Transverse colon (tissue), 4 donors: ENCODE results near the gene PRPS1. TPM values are rescaled to one million over a fixed set of nuclear protein-coding genes. Genes with fewer than 3 reads are reported as not detected.

Experiments used
- DNase-seq: peaks from one replicate; pipeline ENCODE4 v3.0.0-alpha.2; 2019
- H3K27ac ChIP-seq, 4 donors: fragments of 200-600 bp; sonication (generic); 2 replicates each; pipeline ENCODE4 v1.5.1; 2016 to 2018; ENCODE audit warnings: inconsistent platforms in 4 of 4
- H3K27me3 ChIP-seq: fragments of 200-600 bp; sonication (generic); 2 replicates; pipeline ENCODE4 v1.5.1; 2017; ENCODE audit warnings: inconsistent platforms
- H3K36me3 ChIP-seq, 4 donors: fragments of 200-600 bp; sonication (generic); 2 replicates each; pipeline ENCODE4 v1.5.1; 2017 to 2019; ENCODE audit warnings: inconsistent platforms in 4 of 4
- H3K4me1 ChIP-seq, 4 donors: fragments of 200-600 bp; sonication (generic); 2 replicates each; pipeline ENCODE4 v1.5.1; 2017 to 2020; ENCODE audit warnings: inconsistent platforms in 4 of 4
- H3K4me3 ChIP-seq, 4 donors: fragments of 200-600 bp; sonication (generic); 1 replicate in 1 of 4; 2 replicates in 3 of 4; pipeline versions ENCODE4 v1.5.1 to v1.6.1; 2017 to 2019; ENCODE audit warnings: inconsistent platforms in 4 of 4
- H3K9me3 ChIP-seq, 2 donors: fragments of 200-600 bp; sonication (generic); 2 replicates each; pipeline ENCODE4 v1.5.1; 2017 to 2019; ENCODE audit warnings: inconsistent platforms in 2 of 2
- EP300 ChIP-seq: sonication (generic); formaldehyde crosslinking; IDR thresholded peaks from one replicate; pipeline ENCODE4 v1.6.1; 2017; ENCODE audit warnings: antibody characterized with exemption, low read depth
- POLR2A ChIP-seq: fragments of 450-650 bp; IDR thresholded peaks from one replicate; pipeline ENCODE4 v1.6.1; 2016; ENCODE audit warnings: antibody characterized with exemption, mild to moderate bottlenecking, moderate library complexity
- POLR2AphosphoS5 ChIP-seq, 3 donors: sonication (generic); formaldehyde crosslinking; IDR thresholded peaks; one replicate each; pipeline ENCODE4 v1.6.1; 2016; ENCODE audit warnings: antibody characterized with exemption in 3 of 3
- WGBS, 2 donors: methylation state at CpG; one replicate each; pipeline ENCODE4 v1.1.5; 2018; ENCODE audit warnings: low coverage in 1 of 2; 5-methylcytosine and 5-hydroxymethylcytosine counted together
- in situ Hi-C, 4 donors: fragments of 200-750 bp; cut with MboI; loops; one replicate each; pipeline versions ENCODE4 v1.15.0 to v1.15.1; 2017; ENCODE audit warnings: low sequenced_read_pairs in 3 of 4, low pct_ligation_motif_present in 1 of 4, low pct_unique_long_range_greater_than_20kb in 1 of 4
- intact Hi-C: fragments of 100-400 bp; cut with DNase I; formaldehyde crosslinking; loops from one replicate; pipeline ENCODE4 v1.15.1; 2023; ENCODE audit warnings: low total_unique reads
- total RNA-seq, 4 donors: library from RNA; depleted of rRNA; stranded (reverse); fragments of >200 nt; gene quantifications; one replicate each; pipeline ENCODE4 v1.1.0, GENCODE V29; 2016
- TF ChIP-seq, protein P1 (sequence below), 5 experiments: fragments of 200-600 bp in 3 of 5; fragments of 450-650 bp in 2 of 5; sonication (generic) in 3 of 5; IDR thresholded peaks; 1 replicate in 2 of 5; 2 replicates in 3 of 5; pipeline ENCODE4 v1.5.1; 2016 to 2017; ENCODE audit warnings: antibody characterized with exemption in 5 of 5, inconsistent platforms in 3 of 5, mild to moderate bottlenecking in 2 of 5, moderate library complexity in 1 of 5

PRPS1 gene
- total RNA-seq, 4 donors from 2014 or later, result 1.5 to 16.5 (median 12.4) TPM

DNA sequence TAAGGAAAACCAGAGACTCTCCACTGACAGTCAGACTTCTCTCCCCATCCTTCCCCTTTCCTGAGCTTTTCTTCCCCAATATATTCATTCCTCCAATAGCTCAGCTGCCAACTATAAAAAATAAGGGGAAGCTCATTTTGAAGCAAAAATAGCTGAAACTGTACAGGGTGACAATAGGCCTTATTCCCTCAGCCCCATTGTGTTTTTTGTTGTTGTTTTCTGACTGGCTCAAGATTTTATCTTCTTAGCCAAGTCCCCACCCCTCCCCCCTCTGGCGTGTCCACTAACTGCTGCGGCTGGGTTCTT is 26.2 kb downstream of the PRPS1 start:
- intact Hi-C loops (no loop called here), in situ Hi-C loops (loop anchor here in 2 of 4 donors (25.0 kb wide), 2 partner anchors 108 to 233 kb away; no protein-coding TSS in a partner anchor)
- no peaks in the 10 kb centered on the region for H3K36me3 ChIP-seq
- H3K27me3 ChIP-seq, result no peaks in the 10 kb centered on the region
- no peaks in the 10 kb centered on the region for H3K9me3 ChIP-seq
- peak overlapping the region in 3 of 4 donors; percentile 12 to 41 (median 16) for H3K27ac ChIP-seq
- no peak for DNase-seq
- WGBS, 2 donors, result 6 to 47% methylated on average over 2 of the region's 2 CpGs
- TF ChIP-seq EP300 (no peak), POLR2A (no peak), POLR2AphosphoS5 (IDR thresholded peaks at IDR 0.05) (no peak)
- TF ChIP-seq, protein P1, sequence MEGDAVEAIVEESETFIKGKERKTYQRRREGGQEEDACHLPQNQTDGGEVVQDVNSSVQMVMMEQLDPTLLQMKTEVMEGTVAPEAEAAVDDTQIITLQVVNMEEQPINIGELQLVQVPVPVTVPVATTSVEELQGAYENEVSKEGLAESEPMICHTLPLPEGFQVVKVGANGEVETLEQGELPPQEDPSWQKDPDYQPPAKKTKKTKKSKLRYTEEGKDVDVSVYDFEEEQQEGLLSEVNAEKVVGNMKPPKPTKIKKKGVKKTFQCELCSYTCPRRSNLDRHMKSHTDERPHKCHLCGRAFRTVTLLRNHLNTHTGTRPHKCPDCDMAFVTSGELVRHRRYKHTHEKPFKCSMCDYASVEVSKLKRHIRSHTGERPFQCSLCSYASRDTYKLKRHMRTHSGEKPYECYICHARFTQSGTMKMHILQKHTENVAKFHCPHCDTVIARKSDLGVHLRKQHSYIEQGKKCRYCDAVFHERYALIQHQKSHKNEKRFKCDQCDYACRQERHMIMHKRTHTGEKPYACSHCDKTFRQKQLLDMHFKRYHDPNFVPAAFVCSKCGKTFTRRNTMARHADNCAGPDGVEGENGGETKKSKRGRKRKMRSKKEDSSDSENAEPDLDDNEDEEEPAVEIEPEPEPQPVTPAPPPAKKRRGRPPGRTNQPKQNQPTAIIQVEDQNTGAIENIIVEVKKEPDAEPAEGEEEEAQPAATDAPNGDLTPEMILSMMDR (IDR thresholded peaks at IDR 0.05), result no peak
- H3K4me3 ChIP-seq, result no peak overlapping the region
- H3K4me1 ChIP-seq, result no peaks in the 10 kb centered on the region

- H3K27ac ChIP-seq, result peak overlapping the region in 3 of 4 donors; percentile 12 to 41 (median 16)
- no peak for TF ChIP-seq POLR2A
- TF ChIP-seq, protein P1 (IDR thresholded peaks at IDR 0.05), result peak; percentile 57 to 71 (median 60)
- TF ChIP-seq POLR2AphosphoS5 (IDR thresholded peaks at IDR 0.05), result peak in 1 of 3 donors; percentile 16
- in situ Hi-C loops, result loop anchor here in 2 of 4 donors (25.0 kb wide), 2 partner anchors 107 to 232 kb away; no protein-coding TSS in a partner anchor
- H3K4me1 ChIP-seq, result no peaks in the 10 kb centered on the region
- no peaks in the 10 kb centered on the region for H3K9me3 ChIP-seq
- intact Hi-C loops, result loop anchor here (5.0 kb wide), 1 partner anchor 122 kb away; the partner anchor contains the start of genes NCBP2L and TSC22D3
- no peak overlapping the region for H3K4me3 ChIP-seq
- H3K27me3 ChIP-seq, result no peaks in the 10 kb centered on the region
- no peaks in the 10 kb centered on the region for H3K36me3 ChIP-seq
- DNase-seq, result peak; percentile 59
- 60 to 100% methylated on average over 1 to 22 of the region's 22 CpGs for WGBS, 2 donors
Observed at GRCh38 chrX:107654872-107655761, 26.8 kb downstream of the PRPS1 start.

DNA sequence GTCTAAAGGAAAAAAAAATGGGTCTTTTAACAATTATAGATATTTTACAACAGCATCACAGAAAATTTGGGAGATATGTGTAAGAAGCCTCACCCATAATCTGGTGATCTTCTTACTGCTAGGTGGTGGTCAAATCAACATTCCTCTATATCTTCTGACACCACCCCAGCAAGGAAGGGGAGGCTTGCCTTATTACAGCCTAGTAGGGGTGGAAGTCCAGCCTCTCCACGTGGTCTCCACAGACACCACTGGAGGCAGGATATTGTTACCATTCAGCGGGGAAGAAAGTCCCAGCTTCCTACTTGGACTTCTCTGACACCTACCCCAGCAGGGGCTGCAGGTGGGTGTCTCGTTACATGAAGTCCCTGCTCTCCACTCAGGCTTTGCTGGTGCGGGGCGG is 28.7 kb downstream of the PRPS1 start:
- WGBS, 2 donors, result 74% methylated on average over 5 of the region's 5 CpGs; no CpG with 5 or more reads in 1 of the 2 donors

GRCh38 chrX:107658660-107659059 is 30.4 kb downstream of the PRPS1 start:
- H3K4me1 ChIP-seq, result no peaks in the 10 kb centered on the region
- intact Hi-C loops (loop anchor here (5.0 kb wide), 1 partner anchor 119 kb away; the partner anchor contains the start of genes NCBP2L and TSC22D3), in situ Hi-C loops (loop anchor here in 2 of 4 donors (25.0 kb wide), 2 partner anchors 104 to 229 kb away; no protein-coding TSS in a partner anchor)
- DNase-seq, result no peak
- no peak overlapping the region for H3K4me3 ChIP-seq
- WGBS, 2 donors, result 86 to 100% methylated on average over 2 to 5 of the region's 5 CpGs
- H3K27ac ChIP-seq, result no peak overlapping the region
- no peaks in the 10 kb centered on the region for H3K36me3 ChIP-seq
- H3K9me3 ChIP-seq, result no peaks in the 10 kb centered on the region
- no peaks in the 10 kb centered on the region for H3K27me3 ChIP-seq
- TF ChIP-seq POLR2AphosphoS5 (IDR thresholded peaks at IDR 0.05) (no peak), EP300 (no peak), POLR2A (no peak)
- TF ChIP-seq, protein P1 (IDR thresholded peaks at IDR 0.05), result no peak

More for the DNA sequence above, 28.7 kb downstream of the PRPS1 start:
- no peak for TF ChIP-seq POLR2AphosphoS5 (IDR thresholded peaks at IDR 0.05)
- TF ChIP-seq POLR2A, result no peak
- TF ChIP-seq EP300, result no peak
- TF ChIP-seq, protein P1 (IDR thresholded peaks at IDR 0.05), result no peak
- Histone ChIP-seq H3K9me3 (no peaks in the 10 kb centered on the region), H3K4me1 (no peaks in the 10 kb centered on the region), H3K4me3 (no peak overlapping the region), H3K36me3 (no peaks in the 10 kb centered on the region), H3K27me3 (no peaks in the 10 kb centered on the region), H3K27ac (no peak overlapping the region)
- DNase-seq, result no peak
- intact Hi-C loops (loop anchor here (5.0 kb wide), 1 partner anchor 120 kb away; the partner anchor contains the start of genes NCBP2L and TSC22D3), in situ Hi-C loops (loop anchor here in 2 of 4 donors (25.0 kb wide), 2 partner anchors 105 to 230 kb away; no protein-coding TSS in a partner anchor)
